ENCODE data around the gene EVL.

The EVL gene, protein sequence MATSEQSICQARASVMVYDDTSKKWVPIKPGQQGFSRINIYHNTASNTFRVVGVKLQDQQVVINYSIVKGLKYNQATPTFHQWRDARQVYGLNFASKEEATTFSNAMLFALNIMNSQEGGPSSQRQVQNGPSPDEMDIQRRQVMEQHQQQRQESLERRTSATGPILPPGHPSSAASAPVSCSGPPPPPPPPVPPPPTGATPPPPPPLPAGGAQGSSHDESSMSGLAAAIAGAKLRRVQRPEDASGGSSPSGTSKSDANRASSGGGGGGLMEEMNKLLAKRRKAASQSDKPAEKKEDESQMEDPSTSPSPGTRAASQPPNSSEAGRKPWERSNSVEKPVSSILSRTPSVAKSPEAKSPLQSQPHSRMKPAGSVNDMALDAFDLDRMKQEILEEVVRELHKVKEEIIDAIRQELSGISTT

GRCh38 chr14:100065111-100065871 is at the start of gene EVL:
Gene EVL, plus strand, starts transcription at chr14:100065422. Its CDS starts 79 bp downstream, at chr14:100065501.
- in situ Hi-C loops (cut with HindIII; ENCODE audit: low pct_ligation_motif_present, low sequenced_read_pairs): no loop called here
- H3K27ac ChIP-seq: no peak within 1 kb of the TSS
- H3K4me3 ChIP-seq (ENCODE audit: low read depth, low read length): no peak within 1 kb of the TSS
- H3K27me3 ChIP-seq (replicated peaks): no peaks in the 10 kb centered on the region
- DNase-seq: no peak
- TF ChIP-seq, protein P1, sequence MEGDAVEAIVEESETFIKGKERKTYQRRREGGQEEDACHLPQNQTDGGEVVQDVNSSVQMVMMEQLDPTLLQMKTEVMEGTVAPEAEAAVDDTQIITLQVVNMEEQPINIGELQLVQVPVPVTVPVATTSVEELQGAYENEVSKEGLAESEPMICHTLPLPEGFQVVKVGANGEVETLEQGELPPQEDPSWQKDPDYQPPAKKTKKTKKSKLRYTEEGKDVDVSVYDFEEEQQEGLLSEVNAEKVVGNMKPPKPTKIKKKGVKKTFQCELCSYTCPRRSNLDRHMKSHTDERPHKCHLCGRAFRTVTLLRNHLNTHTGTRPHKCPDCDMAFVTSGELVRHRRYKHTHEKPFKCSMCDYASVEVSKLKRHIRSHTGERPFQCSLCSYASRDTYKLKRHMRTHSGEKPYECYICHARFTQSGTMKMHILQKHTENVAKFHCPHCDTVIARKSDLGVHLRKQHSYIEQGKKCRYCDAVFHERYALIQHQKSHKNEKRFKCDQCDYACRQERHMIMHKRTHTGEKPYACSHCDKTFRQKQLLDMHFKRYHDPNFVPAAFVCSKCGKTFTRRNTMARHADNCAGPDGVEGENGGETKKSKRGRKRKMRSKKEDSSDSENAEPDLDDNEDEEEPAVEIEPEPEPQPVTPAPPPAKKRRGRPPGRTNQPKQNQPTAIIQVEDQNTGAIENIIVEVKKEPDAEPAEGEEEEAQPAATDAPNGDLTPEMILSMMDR (IDR thresholded peaks at IDR 0.05; ENCODE audit: low read depth, low read length, missing control alignments): no peak
- H3K36me3 ChIP-seq (replicated peaks): no peaks in the 10 kb centered on the region

- TF ChIP-seq, protein P1 (IDR thresholded peaks at IDR 0.05; ENCODE audit: low read depth, low read length, missing control alignments): no peak
- DNase-seq: no peak
- no peak overlapping the region for H3K27ac ChIP-seq
Measured at GRCh38 chr14:100017553-100017952, 47.7 kb upstream of the EVL start.

DNA sequence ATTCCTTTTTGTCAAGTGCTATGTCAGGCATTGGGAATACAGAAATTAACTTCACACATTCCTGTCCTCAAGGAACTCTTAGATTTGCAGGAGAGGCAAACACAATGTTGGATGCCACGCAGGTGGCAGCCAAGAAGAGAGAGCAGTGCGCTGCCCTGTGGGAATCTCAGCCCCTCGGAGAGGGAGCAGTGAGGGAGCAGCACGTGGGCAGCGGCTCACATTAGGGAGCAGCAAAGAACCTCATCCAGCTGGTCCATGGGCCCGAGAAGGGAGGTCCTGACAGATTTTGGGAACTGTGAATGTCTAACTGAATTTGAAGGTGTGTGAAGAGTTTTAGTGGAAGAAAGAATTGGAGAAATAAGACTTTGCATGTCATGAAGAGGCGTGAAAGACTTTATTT is 47.2 kb upstream of the EVL start:
- Histone ChIP-seq H3K27me3 (replicated peaks) (no peaks in the 10 kb centered on the region), H3K4me3 (ENCODE audit: low read depth, low read length) (no peak overlapping the region), H3K36me3 (replicated peaks) (no peaks in the 10 kb centered on the region), H3K27ac (no peak overlapping the region)
- no peak for DNase-seq
- in situ Hi-C loops (cut with HindIII; ENCODE audit: low pct_ligation_motif_present, low sequenced_read_pairs): no loop called here
- TF ChIP-seq, protein P1 (IDR thresholded peaks at IDR 0.05; ENCODE audit: low read depth, low read length, missing control alignments): no peak

More at GRCh38 chr14:100017553-100017952, 47.7 kb upstream of the EVL start:
- Histone ChIP-seq H3K4me3 (ENCODE audit: low read depth, low read length) (no peak overlapping the region), H3K36me3 (replicated peaks) (no peaks in the 10 kb centered on the region), H3K27me3 (replicated peaks) (no peaks in the 10 kb centered on the region)
- in situ Hi-C loops (cut with HindIII; ENCODE audit: low pct_ligation_motif_present, low sequenced_read_pairs): no loop called here

DNA sequence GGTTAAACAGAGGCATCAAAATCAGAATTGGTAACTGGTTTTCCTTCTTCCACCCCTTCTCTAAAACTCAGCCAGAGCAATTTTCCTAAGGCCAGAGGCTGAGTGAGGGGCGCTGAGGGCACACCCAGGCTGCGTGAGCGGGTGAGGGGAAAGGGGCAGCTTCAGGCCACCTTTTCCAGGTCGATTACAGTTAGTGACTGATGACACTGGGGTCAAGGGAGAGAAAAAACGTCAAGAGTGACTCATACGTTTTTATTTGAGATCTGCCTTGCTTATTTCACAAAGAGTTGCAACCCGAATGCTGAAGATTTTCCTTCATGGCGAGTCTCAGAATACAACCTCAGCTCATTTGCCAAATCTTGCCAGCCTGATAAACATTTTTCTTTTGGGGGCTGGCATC is 46.7 kb upstream of the EVL start:
- no peak for DNase-seq
- Histone ChIP-seq H3K27ac (no peak overlapping the region), H3K4me3 (ENCODE audit: low read depth, low read length) (no peak overlapping the region), H3K27me3 (replicated peaks) (no peaks in the 10 kb centered on the region), H3K36me3 (replicated peaks) (no peaks in the 10 kb centered on the region)
- in situ Hi-C loops (cut with HindIII; ENCODE audit: low pct_ligation_motif_present, low sequenced_read_pairs): no loop called here
- TF ChIP-seq, protein P1 (IDR thresholded peaks at IDR 0.05; ENCODE audit: low read depth, low read length, missing control alignments): no peak

- no peaks in the 10 kb centered on the region for H3K27me3 ChIP-seq (replicated peaks)
- no peak overlapping the region for H3K4me3 ChIP-seq (ENCODE audit: low read depth, low read length)
- TF ChIP-seq, protein P1 (IDR thresholded peaks at IDR 0.05; ENCODE audit: low read depth, low read length, missing control alignments): no peak
- H3K36me3 ChIP-seq (replicated peaks): no peaks in the 10 kb centered on the region
- no peak overlapping the region for H3K27ac ChIP-seq
- peak; percentile 51 for DNase-seq
- in situ Hi-C loops (cut with HindIII; ENCODE audit: low pct_ligation_motif_present, low sequenced_read_pairs): no loop called here
Measured at GRCh38 chr14:100019156-100019744, 46.0 kb upstream of the EVL start.
